Posterior vena cava (tissue), 2 donors: Measurements from ENCODE around the gene VCL. TPM values are rescaled to one million over a fixed set of nuclear protein-coding genes. Genes with fewer than 3 reads are reported as not detected.
A peak's percentile ranks its signal among the peaks of the same experiment; 100 is the strongest.
"Not testable (repeated sequence)": the region's sequence is repeated elsewhere in the genome, so short reads cannot be mapped to it uniquely, and the experiment has no call there.

Source experiments
- DNase-seq: peaks from one replicate; pipeline ENCODE4 v3.0.0-alpha.2; 2020; ENCODE audit warnings: low spot score
- intact Hi-C, 2 donors: fragments of 100-400 bp; cut with DNase I; formaldehyde crosslinking; loops; one replicate each; pipeline versions ENCODE4 v1.14.1 to v1.14.2; 2022 to 2023
- long read RNA-seq, 2 donors: library from polyadenylated mRNA; unstranded; transcript quantifications; one replicate each; pipeline ENCODE4 v2.0.0, GENCODE V29; 2020 to 2021
- total RNA-seq, 2 donors: library from RNA; stranded (reverse); fragmentation: NEBNext Ultra II Directional; extraction: Animal tissue kit (Norgen Biotek cat#: 25700); gene quantifications; one replicate each; pipeline ENCODE4 v1.2.1, GENCODE V29; 2021
- donor health status: DM: yes; HTN: yes; CAD: no.
- donor health status: DM: yes; HTN: yes; CAD: no.

The VCL gene
- total RNA-seq, result 100 to 1,000 TPM; 419 to 480 TPM
- long read RNA-seq, donor 1, full-length matches to known transcripts, result 39 of 238 reads
- long read RNA-seq, donor 1, partial matches to known transcripts, result 78 of 238 reads
- long read RNA-seq, donor 1, other reads (novel, unspliced or antisense), result 121 of 238 reads
- long read RNA-seq, donor 2, full-length matches to known transcripts, result 7 of 708 reads
- long read RNA-seq, donor 2, partial matches to known transcripts, result 90 of 708 reads
- long read RNA-seq, donor 2, other reads (novel, unspliced or antisense), result 611 of 708 reads

- intact Hi-C loops, result no loop called here
- peak; percentile 99 for DNase-seq
Measured at GRCh38 chr10:73997787-73998622, at the start of gene VCL. VCL (plus strand) TSS chr10:73998116; CDS start chr10:73998208, 92 bp downstream.

GRCh38 chr10:73948947-73949633 is 48.8 kb upstream of the VCL start:
- peak; percentile 7 for DNase-seq
- intact Hi-C loops, result no loop called here

- intact Hi-C loops, result no loop called here
- no peak for DNase-seq
Measured at GRCh38 chr10:73950155-73950948, 47.6 kb upstream of the VCL start.

- no peak for DNase-seq
- intact Hi-C loops, result no loop called here
Measured at GRCh38 chr10:73953665-73954064, 44.3 kb upstream of the VCL start.

- intact Hi-C loops, result loop anchor here in 1 of 2 donors (5.0 kb wide), 1 partner anchor 112 kb away; no protein-coding TSS in a partner anchor
- no peak for DNase-seq
Measured at GRCh38 chr10:73954737-73955136, 43.2 kb upstream of the VCL start.

GRCh38 chr10:73955719-73956118 is 42.2 kb upstream of the VCL start:
- no peak for DNase-seq
- intact Hi-C loops, result loop anchor here in 1 of 2 donors (5.0 kb wide), 1 partner anchor 113 kb away; no protein-coding TSS in a partner anchor

GRCh38 chr10:73956476-73957359 is 41.2 kb upstream of the VCL start:
- no peak for DNase-seq
- intact Hi-C loops, result loop anchor here in 1 of 2 donors (5.0 kb wide), 1 partner anchor 114 kb away; no protein-coding TSS in a partner anchor

GRCh38 chr10:73959484-73960243 is 38.3 kb upstream of the VCL start:
- intact Hi-C loops, result loop anchor here in 1 of 2 donors (5.0 kb wide), 1 partner anchor 117 kb away; no protein-coding TSS in a partner anchor

GRCh38 chr10:73962386-73962785 is 35.5 kb upstream of the VCL start:
- DNase-seq, result no peak
- intact Hi-C loops, result no loop called here

More at GRCh38 chr10:73959484-73960243, 38.3 kb upstream of the VCL start:
- DNase-seq, result no peak

GRCh38 chr10:73963533-73963932 is 34.4 kb upstream of the VCL start:
- DNase-seq, intact Hi-C loops: not testable (repeated sequence)

- intact Hi-C loops, result no loop called here
- no peak for DNase-seq
Measured at GRCh38 chr10:73964743-73965142, 33.2 kb upstream of the VCL start.

- intact Hi-C loops, DNase-seq: not testable (repeated sequence)
Measured at GRCh38 chr10:73965267-73965889, 32.5 kb upstream of the VCL start.

- intact Hi-C loops, result no loop called here
Measured at GRCh38 chr10:73965890-73966768, 31.8 kb upstream of the VCL start.

GRCh38 chr10:73967022-73967429 is 30.9 kb upstream of the VCL start:
- intact Hi-C loops, result no loop called here
- DNase-seq, result no peak

More at GRCh38 chr10:73965890-73966768, 31.8 kb upstream of the VCL start:
- DNase-seq, result peak; percentile 95

GRCh38 chr10:73967544-73967943 is 30.4 kb upstream of the VCL start:
- intact Hi-C loops, result no loop called here

GRCh38 chr10:73968098-73968521 is 29.8 kb upstream of the VCL start:
- intact Hi-C loops, result no loop called here
- no peak for DNase-seq

More at GRCh38 chr10:73967544-73967943, 30.4 kb upstream of the VCL start:
- DNase-seq, result no peak
